IPS-18c (cell line): Measurements from ENCODE around the gene ATE1.
"Not testable (repeated sequence)": the region's sequence is repeated elsewhere in the genome, so short reads cannot be mapped to it uniquely, and the experiment has no call there.

Source experiments
- H3K4me3 ChIP-seq: 2 replicates; pipeline ENCODE4 v1.7.0; 2013; ENCODE audit warnings: low read depth, mild to moderate bottlenecking, low read length, moderate library complexity; ENCODE audit not compliant: insufficient read depth
- H3K9me3 ChIP-seq: one replicate; pipeline ENCODE4 v1.6.1; 2013; ENCODE audit warnings: mild to moderate bottlenecking, low read length, moderate library complexity; ENCODE audit not compliant: control insufficient read depth, insufficient read depth

The ATE1 gene

DNA sequence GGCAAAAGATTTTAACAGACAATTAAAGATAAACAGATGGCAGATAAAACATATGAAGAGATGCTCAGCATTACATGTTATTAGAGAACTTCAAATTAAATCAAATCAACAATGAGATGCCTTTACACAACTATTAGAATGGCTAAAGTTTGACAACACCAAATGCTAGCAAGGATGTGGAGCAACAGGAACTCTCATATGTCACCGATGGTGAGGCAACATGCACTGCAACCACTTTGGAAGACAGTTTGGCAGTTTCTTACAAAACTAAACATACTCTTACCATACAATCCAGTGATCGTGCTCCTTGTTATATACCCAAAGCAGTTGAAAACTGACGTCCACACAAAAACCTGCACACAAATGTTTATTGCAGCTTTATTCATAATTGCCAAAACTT lies 13.7 kb upstream of the ATE1 start:
- no peak overlapping the region for H3K4me3 ChIP-seq
- no peaks in the 10 kb centered on the region for H3K9me3 ChIP-seq

DNA sequence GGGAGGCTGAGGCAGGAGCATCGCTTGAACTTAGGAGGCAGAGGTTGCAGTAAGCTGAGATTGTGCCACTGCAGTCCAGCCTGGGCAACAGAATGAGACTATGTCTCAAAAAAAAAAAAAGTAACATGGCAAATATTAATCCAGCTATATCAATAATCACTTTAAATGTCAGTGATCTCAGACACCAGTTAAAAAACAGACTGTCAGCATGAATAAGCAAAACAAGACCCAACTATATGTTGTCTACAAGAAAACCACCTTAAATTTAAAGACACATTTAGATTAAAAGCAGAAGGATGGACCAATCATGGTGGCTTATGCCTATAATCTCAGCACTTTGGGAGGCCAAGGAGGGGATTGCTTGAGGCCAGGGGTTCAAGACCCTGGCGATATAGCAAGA lies 8.5 kb upstream of the ATE1 start:
- Histone ChIP-seq H3K9me3 (no peaks in the 10 kb centered on the region), H3K4me3 (no peak overlapping the region)

DNA sequence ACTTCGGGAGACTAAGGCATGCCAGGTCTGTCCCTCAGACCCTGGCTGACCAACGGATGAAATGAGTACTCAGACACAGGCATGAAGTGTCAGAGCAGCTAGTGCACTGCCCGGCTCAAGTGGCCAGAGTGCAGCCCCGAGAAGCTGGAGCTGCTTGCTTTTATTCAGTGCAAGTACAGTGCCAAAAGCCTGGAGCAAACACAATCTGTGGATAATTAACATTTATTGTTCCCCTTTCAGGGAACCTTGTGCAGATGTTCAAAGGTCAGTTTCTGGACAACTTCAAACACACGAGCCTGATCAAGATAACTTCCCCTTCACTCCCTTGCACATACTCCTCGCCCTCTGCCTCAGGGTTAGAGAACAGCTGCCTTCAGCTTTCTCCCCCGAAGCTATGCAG lies 7.9 kb upstream of the ATE1 start:
- H3K9me3 ChIP-seq, result no peaks in the 10 kb centered on the region
- no peak overlapping the region for H3K4me3 ChIP-seq

DNA sequence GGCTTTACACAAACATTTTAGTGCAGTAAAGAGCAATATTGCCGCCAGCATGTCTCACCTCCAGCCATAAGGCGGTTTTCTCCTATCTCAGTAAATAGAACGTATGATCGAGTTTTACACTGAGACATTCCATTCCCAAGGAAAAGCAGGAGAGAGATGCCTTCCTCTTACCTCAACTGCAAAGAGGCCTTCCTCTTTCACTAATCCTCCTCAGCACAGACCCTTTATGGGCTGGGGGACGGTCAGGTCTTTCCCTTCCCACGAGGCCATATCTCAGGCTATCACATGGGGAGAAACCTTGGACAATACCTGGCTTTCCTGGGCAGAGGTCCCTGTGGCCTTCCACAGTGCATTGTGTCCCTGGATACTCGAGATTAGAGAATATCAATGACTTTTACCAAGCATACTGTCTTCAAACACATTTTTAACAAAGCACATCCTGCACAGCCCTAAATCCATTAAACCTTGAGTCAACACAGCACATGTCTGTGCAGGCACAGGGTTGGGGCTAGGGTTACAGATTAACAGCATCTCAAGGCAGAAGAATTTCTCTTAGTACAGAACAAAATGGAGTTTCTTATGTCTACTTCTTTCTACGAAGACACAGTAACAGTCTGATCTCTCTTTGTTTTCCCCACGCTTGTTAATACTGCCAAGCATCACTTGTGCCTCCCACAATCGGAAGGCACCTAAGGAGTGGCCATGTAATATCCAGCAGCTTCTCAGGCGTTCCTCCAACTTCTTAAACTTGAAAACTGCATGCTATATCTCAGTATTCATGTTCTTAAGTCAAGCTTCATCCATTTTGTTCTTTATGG lies 2.6 kb upstream of the ATE1 start:
- H3K4me3 ChIP-seq, result not testable (repeated sequence)

DNA sequence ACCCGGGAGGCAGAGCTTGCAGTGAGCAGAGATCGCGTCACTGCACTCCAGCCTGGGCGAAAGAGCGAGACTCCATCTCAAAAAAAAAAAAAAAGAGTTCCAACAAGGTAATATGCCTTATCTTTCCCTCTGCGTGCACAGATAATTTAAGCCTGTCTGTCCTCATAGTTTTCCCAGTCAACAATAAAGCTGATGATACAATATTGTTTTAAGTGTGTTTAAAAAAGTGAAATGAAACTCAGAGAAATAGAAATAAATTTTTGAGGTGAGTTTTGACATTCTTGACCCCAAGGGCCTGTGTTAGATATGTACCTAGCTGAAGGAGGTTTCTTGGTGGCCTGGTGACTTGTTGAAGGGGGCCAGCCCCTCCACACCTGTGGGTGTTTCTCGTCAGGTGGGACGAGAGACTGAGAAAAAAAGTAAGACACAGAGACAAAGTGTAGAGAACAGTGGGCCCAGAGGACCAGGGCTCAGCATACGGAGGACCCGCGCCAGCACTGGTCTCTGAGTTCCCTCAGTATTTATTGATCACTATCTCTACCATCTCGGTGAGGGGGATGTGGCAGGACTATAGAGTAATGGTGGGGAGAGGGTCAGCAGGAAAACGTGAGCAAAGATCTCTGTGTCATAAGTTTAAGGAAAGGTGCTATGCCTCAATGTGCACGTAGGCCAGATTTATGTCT lies 1.9 kb upstream of the ATE1 start:
- H3K4me3 ChIP-seq, H3K9me3 ChIP-seq: not testable (repeated sequence)

More for the DNA sequence above, 2.6 kb upstream of the ATE1 start:
- not testable (repeated sequence) for H3K9me3 ChIP-seq

DNA sequence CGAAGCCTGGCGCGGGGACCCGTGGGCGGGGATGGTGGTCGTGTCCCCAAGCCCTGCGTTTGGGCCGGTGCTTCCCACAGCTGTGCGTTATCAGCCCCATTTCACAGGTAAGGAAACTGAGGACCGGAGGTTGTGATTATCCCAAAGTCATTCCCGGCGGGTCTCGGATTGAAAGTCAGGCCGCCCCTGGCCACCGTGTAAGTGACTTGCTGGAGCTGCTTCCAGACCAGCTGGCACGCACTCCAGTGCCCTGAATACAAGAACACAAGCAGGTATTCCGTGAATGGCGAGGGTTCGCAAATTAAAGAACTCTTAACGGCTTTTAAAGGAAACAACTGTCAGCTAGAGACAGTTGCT lies 675 bp upstream of the ATE1 start:
- H3K9me3 ChIP-seq, result no peaks in the 10 kb centered on the region
- H3K4me3 ChIP-seq, result peak overlapping the region; percentile 94

DNA sequence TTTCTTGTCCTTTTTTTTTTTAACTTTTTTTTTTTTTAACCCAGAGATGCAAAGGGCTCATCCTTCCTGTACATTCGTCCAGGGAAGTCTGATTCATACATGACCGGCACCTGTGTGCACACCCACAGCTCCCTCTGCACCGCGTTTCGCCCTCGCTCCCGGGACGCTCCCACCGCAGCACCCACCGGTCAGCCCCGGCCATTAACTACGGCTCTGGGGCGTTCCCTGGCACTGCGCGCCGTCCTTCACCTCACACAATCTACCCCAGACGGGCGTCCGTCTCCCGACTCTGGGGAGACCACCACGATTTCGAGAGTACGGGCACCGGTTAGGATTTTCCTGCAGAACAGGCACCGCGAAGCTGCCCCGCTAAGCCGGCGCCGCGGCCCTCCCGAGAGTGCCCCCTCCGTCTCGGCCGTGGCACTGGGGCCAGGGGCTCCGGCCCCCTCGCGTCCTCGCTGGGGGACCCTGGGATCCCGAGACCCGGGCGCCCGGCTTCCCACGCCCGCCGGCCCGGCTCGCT lies 452 bp downstream of the ATE1 start:
- Histone ChIP-seq H3K4me3 (peak overlapping the region; percentile 94), H3K9me3 (no peaks in the 10 kb centered on the region)

DNA sequence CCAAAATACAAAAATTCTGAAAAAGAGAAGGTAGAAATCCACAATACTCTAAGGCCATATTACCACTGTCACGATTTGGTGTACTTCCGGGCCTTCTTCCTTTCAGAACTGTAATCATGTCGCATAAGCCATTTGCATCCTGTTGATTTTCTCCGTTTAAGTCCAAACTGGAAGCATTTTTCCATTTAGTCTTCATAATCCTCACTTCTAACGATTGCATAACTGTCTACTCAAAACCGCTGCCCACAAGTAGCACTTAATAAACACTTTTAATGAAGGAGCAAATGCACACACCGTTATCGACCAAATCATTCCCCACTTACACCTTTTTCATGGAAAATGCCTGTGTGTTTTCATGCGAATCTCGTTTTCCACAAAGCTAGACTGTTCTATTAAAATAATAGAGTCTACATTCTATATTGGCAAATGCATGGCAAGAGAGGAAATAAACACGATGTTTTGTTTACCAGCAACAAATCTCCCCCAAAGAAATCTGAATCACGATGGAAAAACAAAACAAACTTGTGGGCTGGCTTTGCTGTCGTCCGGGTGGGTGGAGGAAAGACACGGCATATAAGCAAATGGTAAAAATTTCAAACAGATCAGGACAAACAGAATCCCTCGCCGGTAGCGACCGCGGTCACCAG lies 1.0 kb downstream of the ATE1 start:
- H3K9me3 ChIP-seq, result no peaks in the 10 kb centered on the region
- H3K4me3 ChIP-seq, result peak overlapping the region; percentile 94

DNA sequence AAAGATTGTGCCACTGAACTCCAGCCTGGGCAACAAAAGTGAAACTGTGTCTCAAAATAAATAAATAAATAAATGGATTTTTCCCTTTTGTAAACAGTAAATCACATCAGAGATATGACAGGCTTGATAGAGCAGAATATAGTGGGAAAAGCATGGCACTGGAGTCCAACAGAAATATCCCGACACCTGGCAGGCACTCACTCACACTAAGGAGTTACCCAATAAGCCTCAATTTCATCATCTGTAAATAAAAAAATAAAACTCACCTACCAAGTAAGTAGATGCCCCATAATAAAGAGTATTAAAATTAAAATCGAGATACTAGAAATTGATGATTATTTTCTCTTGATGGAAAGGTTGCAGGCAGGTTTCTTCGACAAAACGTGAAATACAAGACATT lies 1.7 kb downstream of the ATE1 start:
- Histone ChIP-seq H3K9me3 (no peaks in the 10 kb centered on the region), H3K4me3 (no peak overlapping the region)

DNA sequence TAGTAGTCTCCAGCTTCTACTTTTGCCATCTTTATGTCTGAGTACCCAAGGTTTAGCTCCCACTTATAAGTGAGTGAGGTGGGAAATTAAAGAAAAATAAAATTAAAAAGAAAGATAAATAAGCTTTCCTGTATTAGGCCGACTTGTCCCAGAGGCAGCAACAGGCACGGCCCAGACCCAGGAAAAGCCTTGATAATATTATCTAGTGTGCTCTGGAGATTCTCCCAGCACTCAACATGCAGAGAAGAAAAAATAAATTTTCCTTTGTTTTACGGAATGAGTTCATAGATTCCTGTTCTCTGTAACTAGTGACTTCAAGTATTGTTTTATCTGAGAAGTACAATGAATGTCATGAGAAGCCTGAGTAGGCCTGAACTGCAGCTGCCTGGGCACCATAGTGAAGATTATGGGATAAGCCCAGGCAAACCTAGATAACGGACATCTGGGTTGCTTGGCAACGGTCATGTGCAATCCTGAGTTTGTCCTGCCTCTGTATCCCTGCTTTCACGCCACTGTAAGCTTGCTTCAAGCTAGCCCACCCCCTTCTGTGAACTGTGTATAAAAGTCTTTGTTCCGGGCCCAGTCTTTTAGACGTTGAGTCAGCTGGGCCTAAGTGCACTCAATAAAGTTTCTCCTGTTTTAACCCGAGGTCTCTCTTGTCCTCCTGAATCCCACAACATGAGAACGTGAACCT lies 6.4 kb downstream of the ATE1 start:
- H3K9me3 ChIP-seq, result no peaks in the 10 kb centered on the region

DNA sequence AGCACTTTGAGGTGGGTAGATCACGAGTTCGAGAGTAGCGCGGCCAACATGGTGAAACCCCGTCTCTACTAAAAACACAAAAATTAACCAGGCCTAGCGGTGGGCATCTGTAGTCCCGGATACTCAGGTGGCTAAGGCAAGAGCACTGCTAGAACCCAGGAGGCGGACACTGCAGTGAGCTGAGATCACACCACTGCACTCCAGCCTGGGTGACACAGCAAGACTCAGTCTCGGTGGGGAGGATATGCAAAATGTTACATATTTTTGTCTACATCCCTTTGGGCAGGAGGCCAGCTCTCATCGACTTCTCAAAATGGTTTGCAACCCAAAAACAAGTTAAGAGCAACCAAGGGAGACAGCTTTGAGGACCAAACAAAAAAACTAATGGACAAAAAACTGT lies 8.2 kb downstream of the ATE1 start:
- H3K9me3 ChIP-seq, result no peaks in the 10 kb centered on the region
- no peak overlapping the region for H3K4me3 ChIP-seq

More for the DNA sequence above, 6.4 kb downstream of the ATE1 start:
- H3K4me3 ChIP-seq, result no peak overlapping the region

DNA sequence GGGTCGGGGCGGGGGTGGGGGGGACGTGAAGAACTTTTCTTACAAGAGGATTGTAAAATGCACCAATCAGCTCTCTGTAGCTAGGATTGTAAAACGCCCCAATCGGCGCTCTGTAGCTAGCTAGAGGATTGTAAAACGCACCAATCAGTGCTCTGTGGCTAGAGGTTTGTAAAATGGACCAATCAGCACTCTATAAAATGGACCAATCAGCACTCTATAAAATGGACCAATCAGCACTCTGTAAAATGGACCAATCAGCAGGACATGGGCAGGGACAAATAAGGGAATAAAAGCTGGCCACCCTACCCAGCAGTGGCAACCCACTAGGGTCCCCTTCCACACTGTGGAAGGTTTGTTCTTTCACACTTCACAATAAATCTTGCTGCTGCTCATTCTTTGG lies 9.0 kb downstream of the ATE1 start:
- H3K9me3 ChIP-seq, result not testable (repeated sequence)

DNA sequence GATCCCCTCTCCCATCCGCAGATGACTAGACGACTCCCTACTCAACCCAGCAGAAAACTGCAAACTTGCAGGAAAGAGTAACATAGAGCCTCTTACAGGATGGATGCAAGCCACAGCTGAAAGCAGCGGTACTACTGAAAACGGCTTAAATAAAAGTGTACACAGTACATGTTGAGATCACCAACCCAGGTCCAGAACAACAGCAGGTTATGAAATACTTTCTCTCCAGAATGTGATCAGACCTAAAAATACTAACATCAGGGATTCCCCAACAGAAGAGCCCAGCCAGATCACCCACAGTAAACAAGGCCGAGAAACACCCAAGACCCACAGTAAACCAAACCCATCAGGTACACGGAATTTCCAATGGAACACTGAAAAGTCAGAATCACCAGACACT lies 13.2 kb downstream of the ATE1 start:
- Histone ChIP-seq H3K4me3 (no peak overlapping the region), H3K9me3 (peaks cover 2% of the 10 kb centered on the region)

More for the DNA sequence above, 9.0 kb downstream of the ATE1 start:
- not testable (repeated sequence) for H3K4me3 ChIP-seq

DNA sequence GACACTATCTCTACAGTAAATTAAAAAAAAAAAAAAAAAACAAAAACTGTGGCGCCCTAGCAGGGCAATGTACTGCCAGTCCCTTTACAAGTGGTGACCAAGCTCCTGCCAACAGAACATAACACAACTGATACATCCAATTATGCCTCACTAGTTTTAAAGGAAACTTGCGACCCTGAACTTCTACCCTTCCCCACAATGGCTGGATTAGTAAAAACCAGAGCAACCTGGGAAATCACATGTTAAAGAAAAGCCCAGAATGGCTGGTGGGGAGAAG lies 16.5 kb downstream of the ATE1 start:
- Histone ChIP-seq H3K4me3 (no peak overlapping the region), H3K9me3 (peaks cover 2% of the 10 kb centered on the region)

DNA sequence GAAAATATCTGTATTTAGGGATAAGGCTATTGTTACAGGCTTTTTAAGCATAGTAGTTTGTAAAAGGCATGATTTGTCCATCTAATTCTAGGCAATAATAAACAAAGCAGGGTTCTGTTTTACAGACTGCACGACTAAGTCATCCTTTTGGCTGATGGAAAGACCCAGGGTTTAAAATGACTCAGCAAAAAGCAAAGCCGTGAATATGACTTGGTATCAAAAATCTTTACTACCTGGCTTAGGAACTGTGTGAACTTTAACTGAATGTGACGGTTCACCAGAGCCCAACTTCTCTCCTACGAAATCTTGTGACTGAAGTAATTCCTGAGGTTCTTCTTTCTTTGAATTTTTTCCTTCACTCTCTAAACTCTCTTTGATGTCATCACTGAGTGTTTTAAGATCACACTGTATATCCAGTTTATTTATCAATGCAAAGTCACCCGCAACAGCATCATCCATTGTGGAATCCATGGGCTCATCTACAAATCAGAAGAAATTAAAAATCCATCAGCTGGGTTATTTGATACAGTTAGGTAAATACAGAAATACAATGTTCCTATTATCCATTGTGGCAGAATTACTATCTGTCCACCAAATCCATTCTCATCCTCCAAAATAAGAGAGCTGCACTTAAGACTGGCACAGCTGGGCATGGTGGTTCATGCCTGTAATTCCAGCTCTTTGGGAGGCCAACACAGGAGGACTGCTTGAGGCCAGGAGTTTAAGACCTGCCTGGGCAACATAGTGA lies 17.0 kb downstream of the ATE1 start:
- peaks cover 2% of the 10 kb centered on the region for H3K9me3 ChIP-seq
- H3K4me3 ChIP-seq, result no peak overlapping the region

DNA sequence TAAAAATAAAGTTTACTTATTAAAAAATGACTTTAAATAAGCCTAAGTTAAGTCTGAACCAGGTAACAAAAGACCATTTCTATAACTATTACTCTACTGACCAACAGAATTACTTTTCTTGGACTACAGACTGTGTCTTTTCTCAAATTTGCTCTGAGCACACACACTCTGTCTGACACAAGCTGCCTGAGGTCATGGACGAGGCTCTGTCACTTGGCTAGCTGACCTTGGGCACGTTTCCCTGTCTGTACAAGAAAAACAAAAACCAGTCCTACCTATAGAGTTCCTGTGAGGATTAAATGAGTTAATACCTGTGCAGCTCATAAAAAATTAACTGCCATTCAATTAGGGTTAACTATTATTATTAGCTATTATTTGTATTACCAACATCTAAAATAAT lies 22.9 kb downstream of the ATE1 start:
- H3K4me3 ChIP-seq, result no peak overlapping the region
- no peaks in the 10 kb centered on the region for H3K9me3 ChIP-seq
